ENCODE data around the gene CTNND2.

DNA sequence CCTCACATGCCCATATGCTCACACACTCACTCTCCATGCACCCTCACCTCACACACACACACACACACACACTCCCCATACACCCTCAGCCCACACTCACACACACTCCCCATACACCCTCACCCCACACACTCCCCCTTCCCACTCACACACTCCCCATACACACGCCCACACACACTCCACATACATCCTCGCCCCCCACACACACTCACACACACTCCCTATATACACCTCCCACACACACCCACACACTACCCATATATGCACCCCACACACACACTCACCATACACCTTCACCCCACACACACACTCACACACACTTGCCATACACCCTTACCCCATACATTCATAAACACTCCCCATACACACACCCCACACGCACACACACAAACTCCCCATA is 592.5 kb downstream of the CTNND2 start:
- TF ChIP-seq, protein P1, sequence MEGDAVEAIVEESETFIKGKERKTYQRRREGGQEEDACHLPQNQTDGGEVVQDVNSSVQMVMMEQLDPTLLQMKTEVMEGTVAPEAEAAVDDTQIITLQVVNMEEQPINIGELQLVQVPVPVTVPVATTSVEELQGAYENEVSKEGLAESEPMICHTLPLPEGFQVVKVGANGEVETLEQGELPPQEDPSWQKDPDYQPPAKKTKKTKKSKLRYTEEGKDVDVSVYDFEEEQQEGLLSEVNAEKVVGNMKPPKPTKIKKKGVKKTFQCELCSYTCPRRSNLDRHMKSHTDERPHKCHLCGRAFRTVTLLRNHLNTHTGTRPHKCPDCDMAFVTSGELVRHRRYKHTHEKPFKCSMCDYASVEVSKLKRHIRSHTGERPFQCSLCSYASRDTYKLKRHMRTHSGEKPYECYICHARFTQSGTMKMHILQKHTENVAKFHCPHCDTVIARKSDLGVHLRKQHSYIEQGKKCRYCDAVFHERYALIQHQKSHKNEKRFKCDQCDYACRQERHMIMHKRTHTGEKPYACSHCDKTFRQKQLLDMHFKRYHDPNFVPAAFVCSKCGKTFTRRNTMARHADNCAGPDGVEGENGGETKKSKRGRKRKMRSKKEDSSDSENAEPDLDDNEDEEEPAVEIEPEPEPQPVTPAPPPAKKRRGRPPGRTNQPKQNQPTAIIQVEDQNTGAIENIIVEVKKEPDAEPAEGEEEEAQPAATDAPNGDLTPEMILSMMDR (IDR thresholded peaks at IDR 0.05; ENCODE audit: low read depth, low read length, missing input control) = no peak
- TF ChIP-seq YY1 (IDR thresholded peaks at IDR 0.05) (no peak), RAD21 (IDR thresholded peaks at IDR 0.05) (no peak), RXRA (IDR thresholded peaks at IDR 0.05) (no peak)
- TF ChIP-seq, protein P2, sequence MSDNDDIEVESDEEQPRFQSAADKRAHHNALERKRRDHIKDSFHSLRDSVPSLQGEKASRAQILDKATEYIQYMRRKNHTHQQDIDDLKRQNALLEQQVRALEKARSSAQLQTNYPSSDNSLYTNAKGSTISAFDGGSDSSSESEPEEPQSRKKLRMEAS (IDR thresholded peaks at IDR 0.05) = no peak
